GM19099 (cell line): Measurements from ENCODE around the gene CYFIP2.

ENCODE experiments used
- POLR2A ChIP-seq: IDR thresholded peaks from 3 replicates; pipeline ENCODE4 v1.6.1; 2011; ENCODE audit warnings: low read depth; ENCODE audit not compliant: insufficient read length; ENCODE audit errors: extremely low read depth

CYFIP2 gene

DNA sequence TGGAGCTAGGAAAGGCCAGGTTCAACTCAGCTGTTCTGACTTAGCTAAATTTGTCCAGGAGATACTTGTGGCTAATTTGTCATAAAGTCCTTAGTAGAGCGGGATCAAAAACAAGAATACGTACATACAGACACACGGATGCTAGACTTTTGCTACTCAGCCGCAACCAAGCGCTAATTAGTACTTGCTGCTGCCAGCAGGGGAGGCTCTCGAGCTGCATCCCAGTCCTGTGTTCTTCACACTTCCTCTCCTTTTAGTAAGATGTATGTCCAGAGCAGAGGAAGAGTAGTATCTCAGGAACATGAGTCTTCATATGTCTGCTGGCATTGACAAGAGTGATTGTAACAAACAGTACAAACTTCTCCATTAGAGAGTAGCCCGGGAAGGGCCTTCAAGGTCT is 58.3 kb downstream of the CYFIP2 start:
- no peak for TF ChIP-seq POLR2A

DNA sequence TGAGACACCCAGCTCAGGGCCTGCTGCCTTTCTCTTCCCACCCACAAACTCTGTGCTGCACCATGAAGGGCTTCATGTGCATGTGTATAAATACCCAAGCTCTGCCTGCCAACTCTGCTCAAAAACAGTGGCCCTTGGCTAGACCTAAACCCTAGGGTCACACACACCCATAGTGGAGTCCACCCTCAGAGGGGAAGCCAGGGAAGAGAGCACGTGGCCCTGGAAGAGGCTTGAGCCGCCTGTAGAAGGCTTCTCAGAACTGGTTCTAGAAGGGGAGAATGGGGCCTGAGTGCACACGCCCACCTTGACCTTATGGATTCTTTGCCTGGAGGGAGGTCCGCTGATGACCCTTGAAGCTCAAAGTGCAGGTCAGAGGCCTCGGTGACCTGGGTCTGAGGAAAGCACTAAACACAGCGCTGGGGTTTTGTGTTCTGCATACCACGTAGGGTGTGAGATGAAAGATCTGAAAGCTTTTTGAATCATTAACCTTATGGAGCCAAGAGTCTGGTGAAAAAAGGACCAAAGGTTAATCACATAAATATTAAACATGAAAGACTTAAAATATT is 60.6 kb downstream of the CYFIP2 start:
- no peak for TF ChIP-seq POLR2A

DNA sequence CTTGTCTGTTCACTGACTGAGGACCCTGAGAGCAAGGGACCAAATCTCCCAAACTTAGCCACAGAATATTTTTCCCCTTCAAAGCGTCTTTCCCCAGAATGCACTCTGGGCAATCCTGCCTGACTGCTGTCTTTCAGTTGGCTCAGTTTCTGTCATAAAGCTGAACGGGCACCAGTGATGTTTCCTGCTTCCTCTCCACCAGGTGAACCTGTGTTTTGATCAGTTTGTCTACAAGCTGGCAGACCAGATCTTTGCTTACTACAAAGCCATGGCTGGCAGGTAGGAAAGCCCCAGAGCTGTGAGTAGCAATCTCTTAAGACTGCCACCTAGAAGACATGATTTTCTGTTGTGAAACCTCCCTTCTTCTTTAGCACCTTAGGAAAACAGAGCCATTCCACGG is 61.8 kb downstream of the CYFIP2 start:
- no peak for TF ChIP-seq POLR2A

DNA sequence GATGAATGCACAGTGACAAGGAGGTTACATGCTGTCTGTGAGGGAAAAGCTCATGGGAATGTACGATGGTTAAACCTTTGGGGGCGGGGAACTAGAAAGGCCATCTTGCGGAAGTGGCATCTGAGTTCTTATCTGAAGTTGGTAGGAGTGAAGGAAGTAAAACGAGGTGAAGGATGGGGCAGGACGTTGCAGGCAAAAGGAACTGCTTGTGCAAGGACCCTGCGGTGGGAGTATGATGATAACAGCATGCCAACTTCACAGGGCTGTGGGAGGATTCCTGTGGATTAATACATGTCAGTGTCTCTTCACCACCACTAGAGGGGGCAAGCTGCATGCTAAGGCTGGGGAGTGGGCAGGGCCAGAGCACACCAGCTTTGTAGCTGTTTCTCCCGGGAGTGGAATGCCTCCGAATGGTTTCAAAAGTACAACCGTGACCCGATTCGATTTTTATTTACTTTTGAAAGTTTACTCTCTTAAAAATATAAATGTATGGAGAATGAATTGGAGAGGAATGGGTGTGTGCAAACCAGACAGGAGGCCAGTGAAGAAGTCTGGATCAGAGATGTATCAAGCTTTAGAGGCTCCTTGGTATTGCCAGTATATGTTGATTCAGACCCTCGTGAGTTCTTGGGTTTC is 62.5 kb downstream of the CYFIP2 start:
- TF ChIP-seq POLR2A: no peak

DNA sequence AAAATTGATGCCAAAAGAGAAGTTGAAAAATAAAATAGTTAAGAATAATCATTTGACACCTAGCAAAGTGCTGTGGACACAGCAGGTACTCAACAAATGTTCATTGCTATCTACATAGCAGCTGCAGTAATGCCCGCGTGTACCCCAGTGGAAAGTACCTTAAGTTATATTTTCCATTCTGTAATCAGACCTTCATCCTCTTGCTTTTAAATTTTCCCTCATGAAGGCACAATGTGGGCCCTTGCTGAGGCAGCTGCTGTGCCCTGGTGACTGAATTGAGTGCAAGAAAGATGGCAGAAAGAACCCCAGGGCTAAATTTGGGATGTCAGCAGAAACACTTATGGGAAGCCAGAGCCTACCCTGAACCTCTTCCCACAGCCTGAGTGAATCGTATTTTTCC is 65.9 kb downstream of the CYFIP2 start:
- no peak for TF ChIP-seq POLR2A

DNA sequence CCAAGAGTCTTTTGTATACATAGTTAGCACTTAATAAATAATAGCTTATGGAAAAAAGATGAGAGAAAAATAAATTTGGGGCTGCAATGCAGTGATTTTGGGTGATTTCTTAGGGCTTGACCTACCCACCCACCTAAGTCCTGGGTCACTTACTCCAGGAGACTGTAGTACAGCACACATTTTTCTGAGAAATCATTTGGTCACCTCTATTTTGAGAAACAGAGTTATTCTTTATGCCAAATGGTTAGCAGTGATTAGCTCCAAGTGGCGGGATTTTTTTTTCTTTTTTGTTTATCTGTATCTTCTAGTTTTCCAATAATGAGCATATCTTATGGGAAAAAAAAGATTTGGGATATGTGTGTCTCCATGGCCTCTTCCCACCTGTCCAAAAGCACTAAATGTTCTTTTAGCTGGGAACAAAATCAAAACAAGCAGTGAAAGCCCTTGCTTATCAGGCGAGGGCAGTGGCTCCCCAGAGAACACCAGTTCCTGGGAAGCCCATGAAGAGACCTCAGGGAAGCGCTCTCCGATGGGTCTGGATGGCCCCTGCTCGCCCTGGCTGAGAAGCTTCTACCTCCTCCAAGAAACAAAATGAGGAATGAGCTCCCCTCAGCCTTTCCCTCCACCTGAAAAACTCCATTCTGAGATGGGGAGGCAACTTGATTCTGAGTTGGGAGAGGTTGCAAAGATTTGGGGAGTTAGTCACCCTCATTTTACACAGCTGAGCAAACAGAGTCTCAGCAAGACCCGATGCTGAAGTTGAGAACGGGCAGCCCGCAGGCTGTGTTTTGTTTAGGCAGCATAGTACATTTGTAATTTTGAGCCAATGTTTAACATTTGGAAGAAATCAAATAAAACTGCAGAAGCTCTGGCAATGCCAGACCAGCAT is 69.9 kb downstream of the CYFIP2 start:
- TF ChIP-seq POLR2A: no peak

DNA sequence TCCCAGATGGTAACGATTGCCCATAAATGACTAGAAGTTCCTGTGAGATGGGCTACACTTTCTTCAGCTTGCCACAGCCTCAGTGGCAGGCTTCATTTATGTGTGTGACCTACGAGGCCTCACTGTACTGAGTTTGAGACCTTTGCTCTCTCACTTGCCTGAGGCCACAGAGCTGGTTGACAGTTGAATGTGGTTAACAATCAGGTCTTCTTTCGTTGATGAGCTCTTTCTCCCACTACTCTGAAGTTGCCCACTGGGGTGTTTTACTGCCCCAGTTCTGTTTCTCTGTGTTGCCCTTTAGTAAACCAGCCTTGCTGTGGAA is 70.5 kb downstream of the CYFIP2 start:
- TF ChIP-seq POLR2A: no peak

DNA sequence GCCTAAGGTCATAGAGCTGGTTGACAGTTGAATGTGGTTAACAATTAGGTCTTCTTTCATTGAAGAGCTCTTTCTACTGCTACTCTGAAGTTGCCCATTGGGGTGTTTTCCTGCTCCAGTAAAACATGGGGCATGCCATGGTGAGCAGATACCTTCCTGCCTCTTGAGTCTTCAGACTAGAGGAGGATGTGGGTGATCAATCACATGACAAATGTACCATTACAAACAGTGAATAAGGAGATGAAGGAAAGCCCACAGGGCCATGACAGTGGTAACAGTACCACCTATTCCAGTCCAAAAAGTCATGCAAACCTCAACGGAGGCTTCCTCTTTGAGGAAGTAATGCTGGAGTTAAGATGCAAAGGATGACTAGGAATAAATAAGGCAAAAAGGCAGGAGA is 73.5 kb downstream of the CYFIP2 start:
- TF ChIP-seq POLR2A: no peak

DNA sequence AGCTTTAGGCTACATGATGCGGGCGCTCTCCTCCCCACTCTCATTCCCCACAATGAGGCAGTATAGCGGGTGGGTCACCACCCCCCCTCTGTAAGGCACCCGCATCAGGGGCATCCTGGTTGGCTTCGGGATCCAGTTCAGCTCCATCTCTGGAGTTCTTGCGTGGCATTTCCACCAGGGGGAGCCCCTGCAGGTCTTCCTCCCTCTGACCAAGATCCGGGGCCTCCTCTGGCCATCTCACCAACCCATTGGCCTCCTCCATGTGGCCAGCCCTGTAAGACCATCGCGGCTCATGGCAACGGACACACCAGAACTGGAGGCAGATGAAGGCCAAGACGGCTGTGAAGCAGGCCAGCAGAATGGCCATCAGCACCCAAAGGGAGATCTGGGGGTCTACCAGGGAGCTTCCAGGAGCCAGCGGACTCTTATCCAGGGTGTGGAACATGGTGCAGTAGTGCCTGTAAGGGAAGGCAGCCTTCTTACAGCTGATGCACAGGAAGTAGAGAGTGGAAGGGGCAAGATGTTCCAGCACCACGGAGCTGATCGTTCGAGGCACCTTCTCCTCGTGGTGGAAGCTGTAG is 77.0 kb downstream of the CYFIP2 start:
- TF ChIP-seq POLR2A: no peak

DNA sequence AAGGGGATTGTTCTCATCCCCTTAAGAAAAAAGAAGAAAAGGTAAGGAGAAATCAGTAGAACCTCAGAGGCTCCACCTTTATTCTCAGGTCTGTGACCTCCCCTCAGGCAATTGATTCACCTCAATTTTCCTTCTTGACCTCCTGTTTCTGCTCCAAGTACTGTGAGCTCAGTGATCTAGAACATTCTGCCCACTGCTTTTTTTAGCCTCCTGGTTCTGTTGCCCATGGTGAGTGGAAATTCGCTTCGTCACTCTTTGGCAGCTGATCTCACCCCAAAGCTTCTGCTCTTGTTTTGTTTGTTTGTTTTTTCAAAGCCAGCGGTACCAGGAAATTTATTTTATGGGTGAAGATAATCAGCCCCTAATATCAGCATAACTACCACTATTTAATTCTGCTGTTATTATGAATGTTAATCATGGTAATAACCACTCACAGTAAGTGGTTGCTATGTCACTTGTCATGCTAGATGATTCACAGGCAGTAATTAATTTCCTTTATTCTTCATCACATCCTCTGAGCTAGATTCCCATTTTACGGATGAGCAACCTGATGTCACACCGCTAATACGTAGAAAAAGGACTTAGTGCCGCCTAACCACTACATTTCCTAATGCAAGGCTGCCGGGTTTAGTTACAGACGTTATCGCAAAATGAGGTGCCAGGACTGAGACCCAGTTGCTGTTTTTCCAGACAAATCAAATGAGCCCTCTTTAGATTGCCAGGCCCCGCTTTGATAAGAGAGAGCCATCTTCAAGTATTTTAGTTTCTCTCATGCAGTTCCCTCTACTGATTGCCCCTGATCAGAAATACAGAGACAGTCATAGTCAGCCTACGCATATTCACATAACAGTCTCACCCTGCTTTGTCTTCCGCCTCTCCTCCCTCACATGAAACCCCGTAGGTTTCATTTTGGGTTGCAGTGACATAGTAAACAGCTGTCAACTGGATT is 78.2 kb downstream of the CYFIP2 start:
- TF ChIP-seq POLR2A: no peak

DNA sequence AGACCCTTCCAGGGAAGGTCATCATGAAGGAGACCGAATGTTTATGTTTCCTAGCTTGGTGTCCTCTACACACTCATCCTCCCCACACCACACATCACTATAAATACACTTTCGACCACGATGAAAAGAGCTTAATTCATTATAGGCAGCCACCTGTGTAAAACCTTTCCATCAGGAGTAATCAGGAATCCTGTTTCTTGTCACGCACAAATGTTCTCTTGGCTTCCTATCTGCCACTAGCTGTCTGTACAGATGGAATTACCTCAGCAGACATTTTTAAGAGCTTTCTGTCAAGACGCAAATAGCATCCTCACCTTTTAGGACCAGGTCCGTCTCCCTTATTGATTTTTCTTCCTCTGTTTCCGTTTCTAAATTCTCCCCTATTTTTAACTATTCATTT is 79.1 kb downstream of the CYFIP2 start:
- TF ChIP-seq POLR2A: no peak

DNA sequence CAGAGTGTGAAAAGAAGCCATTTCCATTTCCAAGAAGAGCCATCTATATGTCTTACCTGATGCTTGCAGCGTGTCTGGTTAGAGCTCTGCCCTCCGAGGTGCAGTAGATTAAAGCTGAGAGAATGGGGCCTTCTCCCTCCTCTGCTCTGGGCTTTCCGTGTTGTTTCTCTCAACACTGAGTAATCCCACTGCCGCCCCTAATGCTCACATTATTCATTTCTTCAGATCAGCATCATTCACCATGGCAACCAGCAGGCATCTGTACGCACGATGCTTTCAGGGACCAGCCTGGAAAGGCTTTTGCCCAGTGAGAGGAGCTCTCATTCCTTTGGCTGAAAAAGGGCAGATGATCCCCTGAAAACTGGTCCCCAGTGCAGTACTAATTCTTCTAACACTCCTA is 79.6 kb downstream of the CYFIP2 start:
- no peak for TF ChIP-seq POLR2A

DNA sequence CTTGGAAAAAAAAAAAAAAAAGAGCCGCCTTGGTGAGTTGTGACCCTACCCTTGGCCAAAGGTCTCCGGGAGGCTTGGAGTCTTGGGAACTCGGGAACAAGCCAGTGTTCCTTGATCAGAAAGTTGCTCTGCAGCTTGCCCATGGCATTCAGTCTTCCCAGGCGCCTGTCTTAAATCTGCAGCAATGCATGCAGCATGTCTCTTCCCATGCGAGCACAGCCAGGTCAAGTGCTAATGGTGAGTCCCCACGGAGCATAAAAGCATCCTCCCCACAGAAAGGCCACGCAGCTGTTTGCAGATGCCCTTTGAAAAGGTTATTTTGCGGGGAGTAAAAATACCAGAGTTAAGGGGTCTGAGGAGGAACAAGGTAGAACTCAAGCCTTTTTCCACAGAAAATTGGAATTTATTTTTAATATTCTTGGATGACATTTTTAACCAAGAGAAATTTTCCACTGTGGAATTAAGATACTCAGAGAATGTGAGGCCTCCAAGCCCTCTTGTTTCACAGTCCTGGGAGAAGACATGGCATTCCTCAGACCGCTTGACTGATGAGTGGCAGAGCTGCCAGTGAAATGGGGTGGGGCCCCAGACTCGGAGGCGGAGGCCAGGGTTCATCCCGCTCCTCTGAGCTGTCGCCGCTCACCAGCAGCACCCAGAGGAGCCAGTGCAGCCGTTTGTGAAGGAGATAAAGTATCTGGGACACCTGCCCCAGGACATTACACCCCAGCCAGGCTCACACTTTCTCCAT is 81.6 kb downstream of the CYFIP2 start:
- TF ChIP-seq POLR2A: no peak

DNA sequence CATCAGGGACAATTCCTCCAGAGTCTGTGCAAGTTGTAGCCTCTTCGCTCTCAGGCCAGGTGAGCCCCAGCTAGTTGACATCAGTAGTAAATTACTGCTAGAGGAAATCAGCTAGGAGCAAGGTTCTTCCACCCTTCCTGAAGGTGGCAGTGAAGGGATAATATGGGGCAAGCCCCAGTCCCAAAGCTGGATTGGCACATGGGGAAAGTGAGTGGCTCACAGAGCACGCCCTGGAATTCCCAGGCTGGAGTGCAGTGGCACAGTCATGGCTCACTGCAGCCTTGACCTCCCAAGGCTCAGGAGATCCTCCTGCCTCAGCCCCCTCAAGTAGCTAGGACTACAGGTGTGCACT is 82.1 kb downstream of the CYFIP2 start:
- no peak for TF ChIP-seq POLR2A
